ENCODE data around the gene MLLT10. TPM values are rescaled to one million over a fixed set of nuclear protein-coding genes. Genes with fewer than 3 reads are reported as not detected.

MLLT10 gene
- total and polyA plus RNA-seq, 9 of the 15 experiments (the other 6 are each of a cell fraction or from before 2014, with no cell fraction given) = 18.8 to 81.4 (median 64.2) TPM

GRCh38 chr10:21508706-21509331, 25.2 kb upstream of the MLLT10 start (continued):
- TF ChIP-seq ARNT (IDR thresholded peaks at IDR 0.05) = no peak
- TF ChIP-seq TRIM25 (IDR thresholded peaks at IDR 0.05; ENCODE audit: borderline replicate concordance) = no peak
- TF ChIP-seq PHF8 (IDR thresholded peaks at IDR 0.05; ENCODE audit: borderline replicate concordance, low read length) = no peak

GRCh38 chr10:21509341-21510240, 24.4 kb upstream of the MLLT10 start:
- no TSS peak for BruUV-seq (replicated peaks)
- 90% methylated on average over 21 of the region's 58 CpGs for WGBS (ENCODE audit: insufficient coverage, low coverage, missing lambda C conversion rate)
- FAIRE-seq (no peak), DNase-seq (ENCODE audit: extremely low read depth in 1 of 4, low spot score in 3 of 4) (no peak), ATAC-seq (no peak)
- Histone ChIP-seq H2AFZ (ENCODE audit: low read depth, low read length) (no peak overlapping the region), H3K27ac (ENCODE audit: extremely low read depth, low read depth, low read length) (no peak overlapping the region), H4K20me1 (replicated peaks; ENCODE audit: control insufficient read depth, insufficient read depth, low read length) (no peaks in the 10 kb centered on the region), H3K4me3 (no peak overlapping the region), H3K79me2 (ENCODE audit: control insufficient read depth, insufficient read depth, low read length) (no peaks in the 10 kb centered on the region), H3K4me2 (ENCODE audit: insufficient read depth, low read length) (no peak overlapping the region), H3K27me3 (ENCODE audit: control insufficient read depth in 2 of 2, insufficient read depth in 2 of 2, low read length in 2 of 2) (no peaks in the 10 kb centered on the region), H3K9me1 (ENCODE audit: control insufficient read depth, insufficient read depth, low read length) (no peaks in the 10 kb centered on the region), H3K36me3 (ENCODE audit: control insufficient read depth, insufficient read depth, low read length) (no peaks in the 10 kb centered on the region), H3K9me3 (replicated peaks; ENCODE audit: control insufficient read depth, insufficient read depth, low read depth, low read length) (no peaks in the 10 kb centered on the region), H3K4me1 (replicated peaks in 1 of 2; ENCODE audit: control insufficient read depth in 2 of 2, insufficient read depth in 2 of 2, low read length in 2 of 2) (peaks cover 4 to 7% of the 10 kb centered on the region in 2 experiments; a peak in 3 of 5 replicates), H3K9ac (ENCODE audit: insufficient read depth in 1 of 2, low read depth in 2 of 2, low read length in 2 of 2) (no peak overlapping the region)
- ChIA-PET CTCF (ENCODE audit: low intra/inter-chr PET ratio) (no interaction called here), POLR2A (interaction anchor here (0.5 to 0.6 kb wide), 2 partner anchors 13 kb away, joined by 3 read pairs; no protein-coding TSS in a partner anchor)
- in situ Hi-C loops (cut with MboI) = loop anchor here (5.0 kb wide), 1 partner anchor 228 kb away; no protein-coding TSS in a partner anchor
- intact Hi-C loops (cut with micrococcal nuclease) = no loop called here
- no peak for TF ChIP-seq LCOR (CRISPR knock-in tag; IDR thresholded peaks at IDR 0.05)
- TF ChIP-seq CBFA2T2 (conservative IDR thresholded peaks at IDR 0.05) = no peak
- TF ChIP-seq TCF7 (IDR thresholded peaks at IDR 0.05; ENCODE audit: borderline replicate concordance) = no peak
- no peak for TF ChIP-seq RBM39 (optimal IDR thresholded peaks at IDR 0.05; ENCODE audit: low read depth, low read length)
- no peak for TF ChIP-seq KAT2B (IDR thresholded peaks at IDR 0.05; ENCODE audit: low read depth, low read length)
- TF ChIP-seq ZNF584 (CRISPR knock-in tag; IDR thresholded peaks at IDR 0.05; ENCODE audit: low read depth) = no peak
- no peak for TF ChIP-seq SPI1 (IDR thresholded peaks at IDR 0.05; ENCODE audit: borderline replicate concordance, low read depth, low read length)
- TF ChIP-seq AFF1 (IDR thresholded peaks at IDR 0.05; ENCODE audit: low read depth in 1 of 2, partially characterized antibody in 2 of 2) = no peak
- TF ChIP-seq NFRKB (IDR thresholded peaks at IDR 0.05; ENCODE audit: low read depth) = no peak
- TF ChIP-seq STAT5A (IDR thresholded peaks at IDR 0.05; ENCODE audit: borderline replicate concordance, low read length) = no peak
- no peak for TF ChIP-seq SMAD4 (CRISPR knock-in tag; conservative IDR thresholded peaks at IDR 0.05)
